GM18519 (cell line): Measurements from ENCODE around the gene KMT5C.

Experiments used
- ATAC-seq: cut with Tn5 transposase; IDR thresholded peaks from one replicate; pipeline ENCODE4 v1.9.1; 2021; ENCODE audit warnings: mild to moderate bottlenecking, moderate library complexity; ENCODE audit not compliant: unreplicated experiment, low FRiP score

KMT5C gene

GRCh38 chr19:55383279-55384130 is 43.8 kb downstream of the KMT5C start:
- ATAC-seq = no peak

GRCh38 chr19:55384131-55384919 is 44.6 kb downstream of the KMT5C start, which contains the start of gene TMEM238:
TMEM238 (minus strand) TSS chr19:55384292; CDS start chr19:55384259, 33 bp downstream.
- no peak for ATAC-seq

GRCh38 chr19:55384920-55385723 is 45.4 kb downstream of the KMT5C start:
- ATAC-seq = peak; percentile 38

- peak; percentile 51 for ATAC-seq
These were observed 46.2 kb downstream of the KMT5C start, which contains the start of gene RPL28 for GRCh38 chr19:55385724-55386492. RPL28 (plus strand) TSS chr19:55385932; CDS start chr19:55386358, 426 bp downstream.

DNA sequence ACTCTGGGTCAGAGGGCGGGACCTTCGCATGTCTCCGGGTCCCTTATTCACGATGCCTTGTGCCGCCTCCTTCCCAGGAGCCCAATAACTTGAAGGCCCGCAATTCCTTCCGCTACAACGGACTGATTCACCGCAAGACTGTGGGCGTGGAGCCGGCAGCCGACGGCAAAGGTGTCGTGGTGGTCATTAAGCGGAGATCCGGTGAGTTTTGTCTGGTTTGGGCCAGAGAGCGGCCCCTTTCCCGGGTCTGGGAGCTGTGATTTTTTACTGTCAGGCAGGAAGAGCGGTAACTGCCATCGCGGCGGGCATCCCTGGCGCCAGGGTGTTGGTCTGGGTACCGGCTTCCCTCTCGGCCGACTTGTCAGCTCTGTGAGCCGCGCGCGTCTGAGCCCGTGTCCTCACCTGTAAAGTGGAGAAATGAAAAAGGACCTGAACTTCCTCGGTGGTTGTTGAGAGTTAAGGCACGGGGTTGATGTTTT is 46.9 kb downstream of the KMT5C start:
- ATAC-seq = no peak

GRCh38 chr19:55387736-55388497 is 48.2 kb downstream of the KMT5C start:
- ATAC-seq = no peak

DNA sequence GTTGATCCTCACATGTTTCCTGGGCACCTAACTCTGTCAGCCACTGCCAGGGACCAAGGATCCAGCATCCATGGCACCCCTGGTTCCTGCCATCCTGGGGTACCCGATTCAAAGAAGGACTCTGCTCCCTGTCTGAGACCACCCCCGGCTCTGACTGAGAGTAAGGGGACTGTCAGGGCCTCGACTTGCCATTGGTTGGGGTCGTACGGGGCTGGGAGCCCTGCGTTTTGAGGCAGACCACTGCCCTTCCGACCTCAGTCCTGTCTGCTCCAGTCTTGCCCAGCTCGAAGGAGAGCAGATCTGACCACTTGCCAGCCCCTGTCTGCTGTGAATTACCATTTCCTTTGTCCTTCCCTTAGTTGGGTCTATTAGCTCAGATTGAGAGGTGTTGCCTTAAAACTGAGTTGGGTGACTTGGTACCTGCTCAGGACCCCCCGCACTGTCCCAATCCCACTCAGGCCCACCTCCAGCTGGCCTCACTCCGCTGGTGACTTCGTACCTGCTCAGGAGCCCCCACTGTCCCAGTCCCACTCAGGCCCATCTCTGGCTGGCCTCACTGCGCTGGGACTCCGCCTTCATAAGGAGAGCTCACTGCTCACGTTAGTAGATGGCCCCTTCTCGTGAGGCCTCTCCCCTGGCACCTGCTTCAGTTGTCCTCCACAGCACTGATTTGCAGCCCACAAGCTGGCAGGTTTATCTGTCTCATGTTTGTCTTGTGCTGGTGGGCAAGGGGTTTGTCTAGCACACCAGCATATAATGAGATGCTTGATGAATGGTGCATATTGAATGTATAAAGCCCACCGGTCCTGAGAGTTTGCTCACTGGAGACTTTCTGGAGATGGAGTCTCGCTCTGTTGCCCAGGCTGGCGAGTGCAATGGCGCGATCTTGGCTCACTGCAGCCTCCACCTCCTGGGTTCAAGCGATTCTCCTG is 50.0 kb downstream of the KMT5C start:
- no peak for ATAC-seq

- ATAC-seq = no peak
These were observed 50.8 kb downstream of the KMT5C start for GRCh38 chr19:55390461-55390880.

DNA sequence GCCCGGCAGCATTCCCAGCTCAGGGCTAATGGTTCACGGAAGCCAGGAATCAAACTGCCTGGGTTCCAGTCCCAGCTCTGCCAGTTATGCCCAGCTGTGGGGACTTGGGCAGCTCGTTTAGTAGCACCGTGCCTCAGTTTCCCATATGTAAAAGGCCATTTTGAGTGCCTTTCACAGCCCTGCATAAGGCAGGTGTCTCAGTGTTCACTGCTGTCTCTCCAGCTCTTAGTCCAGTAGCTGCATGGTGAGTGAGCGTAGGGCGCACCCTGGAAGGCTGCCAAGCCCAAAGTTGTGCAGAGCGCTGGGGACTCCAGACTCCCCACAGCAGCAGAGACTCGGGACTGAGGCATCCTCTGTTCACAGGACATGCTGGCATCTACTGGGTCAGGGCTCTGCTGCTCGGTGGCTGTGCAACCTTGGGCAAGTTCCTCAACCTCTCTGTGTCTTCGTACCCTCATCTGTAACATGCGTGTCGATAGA is 51.6 kb downstream of the KMT5C start:
- ATAC-seq = no peak

- no peak for ATAC-seq
These were observed 52.3 kb downstream of the KMT5C start for GRCh38 chr19:55391702-55392615.

- ATAC-seq = no peak
These were observed 53.4 kb downstream of the KMT5C start for GRCh38 chr19:55392820-55393761.
